GM12891 (cell line): ENCODE measurements around the gene DPH6.

Experiments
- POLR2A ChIP-seq: IDR thresholded peaks from 2 replicates; pipeline ENCODE4 v1.6.1; 2011; ENCODE audit warnings: low read depth, low read length, control low read depth
- POLR2AphosphoS5 ChIP-seq: IDR thresholded peaks from 2 replicates; pipeline ENCODE4 v1.6.1; 2011; ENCODE audit warnings: low read depth, low read length, control low read depth
- SPI1 ChIP-seq: IDR thresholded peaks from 2 replicates; pipeline ENCODE4 v1.6.1; 2011; ENCODE audit warnings: low read depth, low read length, control low read depth
- TAF1 ChIP-seq: IDR thresholded peaks from 2 replicates; pipeline ENCODE4 v1.6.1; 2011; ENCODE audit warnings: low read depth, low read length, control low read depth

DNA sequence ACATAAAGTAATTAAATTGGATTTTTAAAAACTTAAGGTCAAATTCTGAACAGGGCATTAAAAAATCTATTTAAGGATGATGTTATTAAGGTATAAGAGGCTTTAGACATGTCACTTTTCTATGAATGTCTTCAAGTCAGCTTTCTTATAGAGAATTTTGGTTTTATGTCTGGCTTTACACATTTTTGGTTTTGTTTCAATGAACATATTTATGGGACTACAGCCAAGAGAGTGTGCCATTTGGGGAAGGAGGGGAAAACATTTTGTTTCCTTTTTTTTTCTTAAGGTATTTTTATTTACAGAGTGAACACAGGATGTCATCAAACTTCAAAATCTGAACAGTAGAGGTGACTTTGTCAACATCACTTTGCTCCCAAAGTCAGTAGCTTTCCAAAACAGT is 222.8 kb downstream of the DPH6 start:
- TF ChIP-seq POLR2A (no peak), TAF1 (no peak), POLR2AphosphoS5 (no peak), SPI1 (no peak)
